Panc1 (cell line): ENCODE data around the gene KIF26B.

Experiments used
- CTCF ChIP-seq: fragments of 450-650 bp; IDR thresholded peaks from 2 replicates; pipeline ENCODE4 v1.5.1; 2017; ENCODE audit warnings: mild to moderate bottlenecking
- POLR2AphosphoS5 ChIP-seq: IDR thresholded peaks from 2 replicates; pipeline ENCODE4 v1.6.1; 2012; ENCODE audit warnings: mild to moderate bottlenecking, low read depth, low read length, moderate library complexity
- REST ChIP-seq, 2 experiments: IDR thresholded peaks; 2 replicates each; pipeline ENCODE4 v1.6.1; 2011 to 2012; ENCODE audit warnings: low read depth in 2 of 2, control low read depth in 1 of 2, low read length in 1 of 2, mild to moderate bottlenecking in 1 of 2, moderate library complexity in 1 of 2; ENCODE audit not compliant: insufficient read depth in 1 of 2
- TCF7L2 ChIP-seq: IDR thresholded peaks from 2 replicates; pipeline ENCODE4 v1.6.1; 2011; ENCODE audit warnings: mild to moderate bottlenecking, low read depth, low read length, inconsistent platforms

GRCh38 chr1:245182028-245182427 is 27.2 kb downstream of the KIF26B start:
- TF ChIP-seq CTCF: no peak
- TF ChIP-seq REST (IDR thresholded peaks at IDR 0.05; ENCODE audit: insufficient read depth in 1 of 2, low read depth in 2 of 2, low read length in 1 of 2): no peak
- no peak for TF ChIP-seq POLR2AphosphoS5
- no peak for TF ChIP-seq TCF7L2
